Measurements from ENCODE around the gene IKZF2.

IKZF2 gene

GRCh38 chr2:212994976-212995375 lies 156.4 kb downstream of the IKZF2 start:
- no peak for DNase-seq

- DNase-seq, result no peak
Measured at GRCh38 chr2:212991120-212991519, 160.3 kb downstream of the IKZF2 start.

- no peak for DNase-seq
Measured at GRCh38 chr2:212990697-212991096, 160.7 kb downstream of the IKZF2 start.

- no peak for DNase-seq
Measured at GRCh38 chr2:212987492-212987891, 163.9 kb downstream of the IKZF2 start.

- DNase-seq, result no peak
Measured at GRCh38 chr2:212984129-212984528, 167.3 kb downstream of the IKZF2 start.

- peak; percentile 17 for DNase-seq
Measured at GRCh38 chr2:212979799-212980198, 171.6 kb downstream of the IKZF2 start.

- DNase-seq, result no peak
Measured at GRCh38 chr2:212979046-212979612, 172.3 kb downstream of the IKZF2 start.

- no peak for DNase-seq
Measured at GRCh38 chr2:212977152-212977551, 174.3 kb downstream of the IKZF2 start.

- DNase-seq, result no peak
Measured at GRCh38 chr2:212975333-212975732, 176.1 kb downstream of the IKZF2 start.

GRCh38 chr2:212974692-212975091 lies 176.7 kb downstream of the IKZF2 start:
- DNase-seq, result no peak

GRCh38 chr2:212973347-212973746 lies 178.1 kb downstream of the IKZF2 start:
- no peak for DNase-seq

- no peak for DNase-seq
Measured at GRCh38 chr2:212970132-212970531, 181.3 kb downstream of the IKZF2 start.

GRCh38 chr2:212968284-212969081 lies 182.9 kb downstream of the IKZF2 start:
- no peak for DNase-seq

- no peak for DNase-seq
Measured at GRCh38 chr2:212966884-212967283, 184.5 kb downstream of the IKZF2 start.

- DNase-seq, result no peak
Measured at GRCh38 chr2:212962691-212963090, 188.7 kb downstream of the IKZF2 start.

GRCh38 chr2:212961255-212961654 lies 190.2 kb downstream of the IKZF2 start:
- DNase-seq, result no peak

- no peak for DNase-seq
Measured at GRCh38 chr2:212960336-212960735, 191.1 kb downstream of the IKZF2 start.

- no peak for DNase-seq
Measured at GRCh38 chr2:212959471-212960117, 191.8 kb downstream of the IKZF2 start.

GRCh38 chr2:212958757-212959295 lies 192.6 kb downstream of the IKZF2 start:
- DNase-seq, result no peak

- no peak for DNase-seq
Measured at GRCh38 chr2:212958133-212958532, 193.3 kb downstream of the IKZF2 start.

GRCh38 chr2:212957624-212958023 lies 193.8 kb downstream of the IKZF2 start:
- DNase-seq, result no peak

- DNase-seq, result no peak
Measured at GRCh38 chr2:212956665-212957607, 194.5 kb downstream of the IKZF2 start.
